Epithelial cell of esophagus (primary cell): Measurements from ENCODE around the gene KLHL3.
"Not testable (repeated sequence)": the region's sequence is repeated elsewhere in the genome, so short reads cannot be mapped to it uniquely, and the experiment has no call there.

Source experiments
- DNase-seq: peaks from one replicate; pipeline ENCODE4 v3.0.0; 2010; ENCODE audit warnings: low read depth
- H3K4me3 ChIP-seq: 2 replicates; pipeline ENCODE4 v1.5.1; 2011; ENCODE audit warnings: mild to moderate bottlenecking, low read length, control low read depth
- TF ChIP-seq, protein P1 (sequence below): IDR thresholded peaks from 2 replicates; pipeline ENCODE4 v1.5.1; 2011; ENCODE audit warnings: low read depth, mild to moderate bottlenecking, low read length, control low read depth, inconsistent platforms; ENCODE audit not compliant: insufficient read depth; ENCODE audit errors: missing control alignments

Gene KLHL3, protein sequence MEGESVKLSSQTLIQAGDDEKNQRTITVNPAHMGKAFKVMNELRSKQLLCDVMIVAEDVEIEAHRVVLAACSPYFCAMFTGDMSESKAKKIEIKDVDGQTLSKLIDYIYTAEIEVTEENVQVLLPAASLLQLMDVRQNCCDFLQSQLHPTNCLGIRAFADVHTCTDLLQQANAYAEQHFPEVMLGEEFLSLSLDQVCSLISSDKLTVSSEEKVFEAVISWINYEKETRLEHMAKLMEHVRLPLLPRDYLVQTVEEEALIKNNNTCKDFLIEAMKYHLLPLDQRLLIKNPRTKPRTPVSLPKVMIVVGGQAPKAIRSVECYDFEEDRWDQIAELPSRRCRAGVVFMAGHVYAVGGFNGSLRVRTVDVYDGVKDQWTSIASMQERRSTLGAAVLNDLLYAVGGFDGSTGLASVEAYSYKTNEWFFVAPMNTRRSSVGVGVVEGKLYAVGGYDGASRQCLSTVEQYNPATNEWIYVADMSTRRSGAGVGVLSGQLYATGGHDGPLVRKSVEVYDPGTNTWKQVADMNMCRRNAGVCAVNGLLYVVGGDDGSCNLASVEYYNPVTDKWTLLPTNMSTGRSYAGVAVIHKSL

DNA sequence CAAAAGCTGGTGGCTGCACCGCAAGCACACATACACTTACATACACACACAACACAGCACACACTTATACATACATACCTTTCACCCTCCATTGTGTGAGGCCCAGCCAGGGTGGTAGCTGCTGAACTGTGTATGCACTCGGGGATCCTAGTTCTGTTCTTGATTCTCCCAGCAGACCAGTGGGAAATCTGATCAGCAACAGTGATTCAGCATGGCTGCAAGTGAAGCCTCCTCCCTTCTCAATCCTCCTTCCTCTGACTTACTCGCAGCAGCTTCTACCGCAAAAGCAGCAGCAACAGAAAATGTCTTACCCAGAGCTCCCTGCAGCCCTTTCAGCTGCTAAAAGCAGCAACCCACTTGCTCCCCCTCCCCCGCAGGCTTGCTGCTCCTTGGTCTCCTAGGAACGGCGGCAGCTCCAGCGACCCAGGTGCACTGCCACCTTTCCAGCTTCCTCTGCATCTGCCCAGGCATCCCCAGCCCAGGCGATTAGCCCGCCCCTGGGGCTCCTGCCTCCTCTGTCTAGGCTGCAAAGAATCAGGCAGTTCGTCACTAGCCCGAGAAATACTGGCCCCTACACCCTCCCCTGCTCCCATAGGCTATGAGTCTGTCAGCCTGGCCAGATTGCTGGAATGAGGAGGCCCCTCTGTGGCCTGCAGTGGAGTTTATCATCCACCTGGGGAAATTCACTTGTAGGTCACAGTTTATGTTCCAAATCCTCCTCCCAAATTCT is at the start of gene KLHL3:
TSS of gene KLHL3 (minus strand) at position 535 of the 730 bp plus-strand sequence. CDS start at position 92, 443 bp downstream.
- TF ChIP-seq, protein P1, sequence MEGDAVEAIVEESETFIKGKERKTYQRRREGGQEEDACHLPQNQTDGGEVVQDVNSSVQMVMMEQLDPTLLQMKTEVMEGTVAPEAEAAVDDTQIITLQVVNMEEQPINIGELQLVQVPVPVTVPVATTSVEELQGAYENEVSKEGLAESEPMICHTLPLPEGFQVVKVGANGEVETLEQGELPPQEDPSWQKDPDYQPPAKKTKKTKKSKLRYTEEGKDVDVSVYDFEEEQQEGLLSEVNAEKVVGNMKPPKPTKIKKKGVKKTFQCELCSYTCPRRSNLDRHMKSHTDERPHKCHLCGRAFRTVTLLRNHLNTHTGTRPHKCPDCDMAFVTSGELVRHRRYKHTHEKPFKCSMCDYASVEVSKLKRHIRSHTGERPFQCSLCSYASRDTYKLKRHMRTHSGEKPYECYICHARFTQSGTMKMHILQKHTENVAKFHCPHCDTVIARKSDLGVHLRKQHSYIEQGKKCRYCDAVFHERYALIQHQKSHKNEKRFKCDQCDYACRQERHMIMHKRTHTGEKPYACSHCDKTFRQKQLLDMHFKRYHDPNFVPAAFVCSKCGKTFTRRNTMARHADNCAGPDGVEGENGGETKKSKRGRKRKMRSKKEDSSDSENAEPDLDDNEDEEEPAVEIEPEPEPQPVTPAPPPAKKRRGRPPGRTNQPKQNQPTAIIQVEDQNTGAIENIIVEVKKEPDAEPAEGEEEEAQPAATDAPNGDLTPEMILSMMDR, result no peak
- peak; percentile 58 for DNase-seq
- peak within 1 kb of the TSS; percentile 23 for H3K4me3 ChIP-seq

DNA sequence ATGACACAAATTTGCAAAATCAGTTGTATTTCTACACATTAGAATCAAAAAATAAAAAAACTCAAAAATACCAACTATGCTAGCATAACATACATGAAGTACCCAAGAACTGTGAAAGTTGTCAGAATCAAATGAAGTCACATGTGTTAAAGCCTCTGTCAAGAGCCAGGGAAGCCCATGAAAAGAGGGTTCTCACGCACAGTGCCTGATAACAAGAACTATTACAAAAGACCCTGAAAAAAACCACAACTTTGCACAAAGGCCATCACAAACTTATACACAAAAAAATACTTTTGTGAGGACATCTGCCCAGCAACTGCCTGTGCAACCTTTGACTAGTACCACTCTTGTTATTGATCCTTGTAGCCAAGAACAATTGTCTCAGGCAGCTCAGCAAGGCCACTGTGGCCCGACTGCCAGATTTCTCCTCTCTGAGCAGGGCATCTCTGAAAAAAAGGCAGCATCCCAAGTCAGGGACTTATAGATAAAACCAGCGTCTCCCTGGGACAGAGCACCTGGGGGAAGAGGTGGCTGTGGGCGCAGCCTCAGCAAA is 47.2 kb upstream of the KLHL3 start:
- TF ChIP-seq, protein P1, result no peak
- DNase-seq, result no peak
- no peak overlapping the region for H3K4me3 ChIP-seq

DNA sequence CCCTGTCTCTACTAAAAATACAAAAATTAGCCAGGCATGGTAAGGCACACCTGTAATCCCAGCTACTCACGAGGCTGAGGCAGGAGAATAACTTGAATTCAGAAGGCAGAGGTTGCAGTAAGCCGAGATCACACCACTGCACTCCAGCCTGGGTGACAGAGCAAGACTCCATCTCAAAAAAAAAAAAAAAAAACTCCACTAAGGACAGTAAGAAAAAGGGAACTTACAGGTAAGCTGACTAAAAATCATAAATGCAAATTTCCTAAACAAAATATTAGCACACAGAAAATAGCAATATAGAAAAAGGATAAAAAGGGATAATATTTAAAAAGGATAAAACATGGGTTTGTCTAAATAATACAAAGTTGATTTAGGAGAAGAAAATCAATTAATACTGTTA is 46.2 kb upstream of the KLHL3 start:
- TF ChIP-seq, protein P1, result no peak
- H3K4me3 ChIP-seq, result no peak overlapping the region
- no peak for DNase-seq

DNA sequence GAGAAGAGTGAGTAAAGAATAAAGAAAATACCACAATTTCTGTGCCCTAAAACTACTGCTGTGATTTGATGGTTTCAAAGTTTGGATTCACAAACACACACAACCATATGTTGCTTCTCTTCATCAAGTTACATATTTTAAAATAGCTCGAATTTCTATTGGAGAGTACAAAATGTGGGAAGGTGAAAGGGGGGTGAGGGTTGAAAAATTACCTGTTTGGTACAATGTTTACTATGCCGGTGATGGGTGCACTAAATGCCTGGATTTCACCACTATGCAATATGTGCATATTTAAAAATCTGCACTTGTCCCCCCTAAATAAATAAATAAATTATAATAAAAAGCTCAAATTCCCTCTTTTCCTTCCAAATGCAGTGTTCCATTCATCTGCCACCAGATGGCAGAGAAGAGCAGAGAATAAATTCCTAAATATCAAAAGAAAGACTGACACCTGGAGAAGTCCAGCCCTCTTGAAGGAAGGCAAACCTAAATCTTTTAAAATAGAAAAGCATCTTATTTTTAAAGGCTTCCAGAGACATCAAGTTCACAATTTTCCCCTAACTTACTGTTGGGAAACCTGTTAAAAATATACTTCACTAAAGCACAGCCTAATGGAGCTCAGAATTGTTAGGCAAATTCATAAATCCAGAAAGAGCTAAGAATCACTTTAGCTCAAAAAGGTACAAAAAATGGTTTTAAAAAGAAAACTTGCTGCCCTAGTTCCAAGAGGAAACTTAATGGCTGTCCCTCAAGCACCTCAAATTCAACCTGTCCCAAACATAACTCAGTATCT is 43.1 kb upstream of the KLHL3 start:
- no peak overlapping the region for H3K4me3 ChIP-seq
- TF ChIP-seq, protein P1, result peak; percentile 78
- DNase-seq, result peak; percentile 49

DNA sequence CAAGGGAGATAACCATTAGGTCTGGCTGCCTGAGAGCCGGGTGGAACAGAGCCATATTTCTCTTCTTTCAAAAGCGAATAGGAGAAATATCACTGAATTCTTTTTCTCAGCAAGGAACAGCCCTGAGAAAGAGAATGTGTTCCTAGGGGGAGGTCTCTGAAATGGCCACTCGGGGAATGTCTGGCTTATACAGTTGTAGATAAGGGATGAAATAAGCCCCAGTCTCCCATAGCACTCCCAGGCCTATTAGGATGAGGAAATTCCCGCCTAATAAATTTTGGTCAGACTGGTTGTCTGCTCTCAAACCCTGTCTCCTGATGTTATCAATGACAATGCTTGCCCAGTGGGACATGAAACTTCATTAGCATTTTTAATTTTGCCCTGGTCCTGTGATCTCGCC is 32.0 kb upstream of the KLHL3 start:
- H3K4me3 ChIP-seq, DNase-seq: not testable (repeated sequence)

DNA sequence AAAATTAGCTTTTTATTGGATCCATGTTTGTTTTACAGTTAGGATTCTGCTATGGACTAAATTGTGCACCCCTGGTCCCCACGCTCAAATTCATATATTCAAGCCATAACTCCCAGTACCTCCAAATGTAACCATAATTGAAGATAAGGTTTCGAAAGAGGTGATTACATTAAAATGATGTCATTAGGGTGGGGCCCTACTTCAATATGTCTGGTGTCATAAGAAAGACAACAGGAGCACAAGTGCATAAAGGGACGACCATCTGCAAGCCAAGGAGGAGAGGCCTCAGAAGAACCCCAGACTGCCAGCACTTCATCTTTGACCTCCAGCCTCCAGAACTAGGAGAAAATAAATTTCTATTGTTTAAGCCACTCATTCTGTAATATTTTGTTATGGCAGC is 25.7 kb upstream of the KLHL3 start:
- peak; percentile 59 for DNase-seq
- TF ChIP-seq, protein P1, result no peak

More for the DNA sequence above, 25.7 kb upstream of the KLHL3 start:
- no peak overlapping the region for H3K4me3 ChIP-seq
